Glutamatergic neuron (in vitro differentiated cells): Measurements from ENCODE around the gene USP3. TPM values are rescaled to one million over a fixed set of nuclear protein-coding genes. Genes with fewer than 3 reads are reported as not detected.
"Not testable (repeated sequence)": the region's sequence is repeated elsewhere in the genome, so short reads cannot be mapped to it uniquely, and the experiment has no call there.

ENCODE experiments used
- DNase-seq: peaks from one replicate; pipeline ENCODE4 v3.0.0; 2022
- H3K27ac Mint-ChIP-seq: one replicate; pipeline ENCODE4 v1.8.0; 2020; ENCODE audit warnings: mild to moderate bottlenecking, mixed read lengths, inconsistent platforms; ENCODE audit not compliant: unreplicated experiment
- H3K27me3 Mint-ChIP-seq: one replicate; pipeline ENCODE4 v1.8.0; 2020; ENCODE audit warnings: mild to moderate bottlenecking, moderate library complexity, mixed read lengths, inconsistent platforms; ENCODE audit not compliant: unreplicated experiment
- H3K36me3 Mint-ChIP-seq: one replicate; pipeline ENCODE4 v1.8.0; 2020; ENCODE audit warnings: mild to moderate bottlenecking, mixed read lengths, inconsistent platforms; ENCODE audit not compliant: unreplicated experiment
- H3K4me1 Mint-ChIP-seq: one replicate; pipeline ENCODE4 v1.8.0; 2020; ENCODE audit warnings: mild to moderate bottlenecking, low read depth, mixed read lengths, inconsistent platforms; ENCODE audit not compliant: unreplicated experiment
- H3K4me3 Mint-ChIP-seq: one replicate; pipeline ENCODE4 v1.8.0; 2020; ENCODE audit warnings: mild to moderate bottlenecking, mixed read lengths, inconsistent platforms; ENCODE audit not compliant: unreplicated experiment
- H3K9me3 Mint-ChIP-seq: one replicate; pipeline ENCODE4 v1.8.0; 2020; ENCODE audit warnings: mild to moderate bottlenecking, moderate library complexity, mixed read lengths, inconsistent platforms; ENCODE audit not compliant: unreplicated experiment
- total RNA-seq: library from RNA; stranded (reverse); fragmentation: NEBNext Ultra II Directional; extraction: Animal tissue kit (Norgen Biotek cat#: 25700); gene quantifications from one replicate; pipeline ENCODE4 v1.2.1, GENCODE V29; 2021; ENCODE audit not compliant: unreplicated experiment
- TF ChIP-seq, protein P1 (sequence below): fragments of 200-600 bp; sonication (generic); IDR thresholded peaks from one replicate; pipeline ENCODE4 v1.5.0; 2021; ENCODE audit not compliant: partially characterized antibody, unreplicated experiment

The USP3 gene
- total RNA-seq, 1 donor from 2014 or later = 50.9 TPM

GRCh38 chr15:63482874-63483323, 21.5 kb upstream of the USP3 start:
- no peak for DNase-seq
- H3K27ac Mint-ChIP-seq = no peak overlapping the region
- H3K27me3 Mint-ChIP-seq = no peaks in the 10 kb centered on the region
- H3K36me3 Mint-ChIP-seq = no peaks in the 10 kb centered on the region
- TF ChIP-seq, protein P1, sequence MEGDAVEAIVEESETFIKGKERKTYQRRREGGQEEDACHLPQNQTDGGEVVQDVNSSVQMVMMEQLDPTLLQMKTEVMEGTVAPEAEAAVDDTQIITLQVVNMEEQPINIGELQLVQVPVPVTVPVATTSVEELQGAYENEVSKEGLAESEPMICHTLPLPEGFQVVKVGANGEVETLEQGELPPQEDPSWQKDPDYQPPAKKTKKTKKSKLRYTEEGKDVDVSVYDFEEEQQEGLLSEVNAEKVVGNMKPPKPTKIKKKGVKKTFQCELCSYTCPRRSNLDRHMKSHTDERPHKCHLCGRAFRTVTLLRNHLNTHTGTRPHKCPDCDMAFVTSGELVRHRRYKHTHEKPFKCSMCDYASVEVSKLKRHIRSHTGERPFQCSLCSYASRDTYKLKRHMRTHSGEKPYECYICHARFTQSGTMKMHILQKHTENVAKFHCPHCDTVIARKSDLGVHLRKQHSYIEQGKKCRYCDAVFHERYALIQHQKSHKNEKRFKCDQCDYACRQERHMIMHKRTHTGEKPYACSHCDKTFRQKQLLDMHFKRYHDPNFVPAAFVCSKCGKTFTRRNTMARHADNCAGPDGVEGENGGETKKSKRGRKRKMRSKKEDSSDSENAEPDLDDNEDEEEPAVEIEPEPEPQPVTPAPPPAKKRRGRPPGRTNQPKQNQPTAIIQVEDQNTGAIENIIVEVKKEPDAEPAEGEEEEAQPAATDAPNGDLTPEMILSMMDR = no peak
- no peaks in the 10 kb centered on the region for H3K9me3 Mint-ChIP-seq
- H3K4me1 Mint-ChIP-seq = peaks cover 1% of the 10 kb centered on the region
- H3K4me3 Mint-ChIP-seq = no peak overlapping the region

DNA sequence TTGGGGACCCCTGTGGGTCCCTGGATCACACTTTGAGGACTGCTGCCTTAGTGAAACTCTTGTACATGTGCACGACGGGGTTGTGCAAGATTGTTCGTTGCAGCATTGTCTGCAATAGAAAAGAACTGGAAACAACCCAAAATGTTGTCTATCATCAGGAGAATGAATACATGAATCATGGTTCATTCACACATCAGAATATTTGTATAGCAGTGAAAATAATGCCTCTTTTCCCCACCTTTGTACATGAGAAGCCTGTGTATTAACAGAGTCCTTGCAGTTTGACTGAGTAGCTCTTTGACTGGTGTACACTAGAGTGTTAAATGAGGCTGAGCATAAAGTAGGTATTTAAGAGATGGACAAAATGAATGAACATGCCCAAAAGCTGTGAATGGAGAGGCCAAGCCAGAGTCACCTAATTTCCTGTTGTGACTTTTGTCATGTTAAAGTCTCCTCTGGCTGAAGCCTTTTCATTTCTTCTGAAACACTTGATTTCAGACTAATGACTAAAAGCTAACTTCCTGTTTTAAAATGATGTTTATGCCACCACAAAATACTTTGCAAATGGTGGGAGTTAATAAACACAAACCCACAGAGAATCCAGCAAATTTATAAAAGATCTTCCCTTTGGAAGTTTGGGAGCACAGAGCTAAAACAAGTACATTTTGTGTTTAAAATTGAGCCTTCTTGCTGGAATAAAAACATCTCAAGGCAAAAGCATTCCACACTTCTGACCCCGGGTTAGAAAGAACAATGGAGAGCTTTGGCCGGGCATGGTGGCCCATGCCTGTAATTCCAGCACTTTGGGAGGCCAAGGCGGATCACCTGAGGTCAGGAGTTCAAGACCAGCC, 20.6 kb upstream of the USP3 start:
- H3K4me1 Mint-ChIP-seq = peaks cover 1% of the 10 kb centered on the region
- no peak for DNase-seq
- TF ChIP-seq, protein P1 = no peak
- H3K9me3 Mint-ChIP-seq = no peaks in the 10 kb centered on the region
- H3K27ac Mint-ChIP-seq = no peak overlapping the region
- H3K27me3 Mint-ChIP-seq = no peaks in the 10 kb centered on the region
- no peaks in the 10 kb centered on the region for H3K36me3 Mint-ChIP-seq
- no peak overlapping the region for H3K4me3 Mint-ChIP-seq

DNA sequence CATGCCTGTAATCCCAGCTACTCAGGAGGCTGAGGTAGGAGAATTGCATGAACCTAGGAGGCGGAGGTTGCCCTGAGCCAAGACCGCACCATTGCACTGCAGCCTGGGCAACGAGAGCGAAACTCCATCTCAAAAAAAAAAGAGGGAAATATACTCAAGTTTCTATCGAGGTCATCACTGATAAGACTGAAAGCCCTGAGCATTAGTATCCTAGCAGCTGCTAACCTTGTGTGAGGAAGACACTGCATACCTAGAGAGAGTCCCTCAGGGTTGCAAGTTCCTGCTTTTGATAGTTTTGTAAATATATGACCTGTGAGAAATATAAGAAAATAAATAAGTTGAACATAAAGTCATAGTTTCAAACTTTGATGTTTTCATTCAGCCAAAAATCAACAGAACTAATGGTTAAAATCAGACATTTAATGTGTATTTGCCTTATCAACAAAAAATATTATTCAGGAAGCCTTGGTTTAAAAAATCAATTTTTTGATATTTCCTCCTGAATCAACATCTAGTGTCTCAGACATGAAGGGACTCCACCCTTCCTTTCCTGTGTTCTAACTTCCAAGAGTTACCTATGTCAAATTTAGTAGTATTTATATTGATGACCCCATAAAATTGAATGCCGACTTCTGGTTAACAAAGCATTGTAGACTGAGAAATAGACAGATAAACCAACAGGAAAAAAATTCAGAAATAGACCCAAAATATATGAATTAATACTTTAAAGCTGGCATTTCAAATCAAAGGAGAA, 19.8 kb upstream of the USP3 start:
- Mint-ChIP-seq H3K4me3 (no peak overlapping the region), H3K27ac (no peak overlapping the region), H3K9me3 (no peaks in the 10 kb centered on the region), H3K27me3 (no peaks in the 10 kb centered on the region), H3K4me1 (peaks cover under 1% of the 10 kb centered on the region), H3K36me3 (no peaks in the 10 kb centered on the region)
- no peak for DNase-seq
- TF ChIP-seq, protein P1 = no peak

GRCh38 chr15:63487076-63487757, 17.2 kb upstream of the USP3 start:
- Mint-ChIP-seq H3K27ac (no peak overlapping the region), H3K4me1 (peaks cover 8% of the 10 kb centered on the region), H3K9me3 (peaks cover 7% of the 10 kb centered on the region), H3K4me3 (no peak overlapping the region), H3K27me3 (peaks cover 1% of the 10 kb centered on the region), H3K36me3 (no peaks in the 10 kb centered on the region)
- TF ChIP-seq, protein P1 = peak; percentile 86
- DNase-seq = peak; percentile 94

GRCh38 chr15:63487758-63488397, 16.5 kb upstream of the USP3 start:
- not testable (repeated sequence) for H3K27me3 Mint-ChIP-seq, H3K36me3 Mint-ChIP-seq, H3K4me1 Mint-ChIP-seq, H3K9me3 Mint-ChIP-seq, H3K27ac Mint-ChIP-seq, H3K4me3 Mint-ChIP-seq, DNase-seq
